GM21717 (cell line): Measurements from ENCODE around the gene DOK7.
"Not testable (repeated sequence)": the region's sequence is repeated elsewhere in the genome, so short reads cannot be mapped to it uniquely, and the experiment has no call there.

Source experiments
- ATAC-seq: cut with Tn5 transposase; IDR thresholded peaks from one replicate; pipeline ENCODE4 v1.9.1; 2021; ENCODE audit warnings: mild to moderate bottlenecking, moderate library complexity; ENCODE audit not compliant: unreplicated experiment

The DOK7 gene

GRCh38 chr4:3442460-3442958 lies 20.6 kb upstream of the DOK7 start:
- ATAC-seq, result no peak

DNA sequence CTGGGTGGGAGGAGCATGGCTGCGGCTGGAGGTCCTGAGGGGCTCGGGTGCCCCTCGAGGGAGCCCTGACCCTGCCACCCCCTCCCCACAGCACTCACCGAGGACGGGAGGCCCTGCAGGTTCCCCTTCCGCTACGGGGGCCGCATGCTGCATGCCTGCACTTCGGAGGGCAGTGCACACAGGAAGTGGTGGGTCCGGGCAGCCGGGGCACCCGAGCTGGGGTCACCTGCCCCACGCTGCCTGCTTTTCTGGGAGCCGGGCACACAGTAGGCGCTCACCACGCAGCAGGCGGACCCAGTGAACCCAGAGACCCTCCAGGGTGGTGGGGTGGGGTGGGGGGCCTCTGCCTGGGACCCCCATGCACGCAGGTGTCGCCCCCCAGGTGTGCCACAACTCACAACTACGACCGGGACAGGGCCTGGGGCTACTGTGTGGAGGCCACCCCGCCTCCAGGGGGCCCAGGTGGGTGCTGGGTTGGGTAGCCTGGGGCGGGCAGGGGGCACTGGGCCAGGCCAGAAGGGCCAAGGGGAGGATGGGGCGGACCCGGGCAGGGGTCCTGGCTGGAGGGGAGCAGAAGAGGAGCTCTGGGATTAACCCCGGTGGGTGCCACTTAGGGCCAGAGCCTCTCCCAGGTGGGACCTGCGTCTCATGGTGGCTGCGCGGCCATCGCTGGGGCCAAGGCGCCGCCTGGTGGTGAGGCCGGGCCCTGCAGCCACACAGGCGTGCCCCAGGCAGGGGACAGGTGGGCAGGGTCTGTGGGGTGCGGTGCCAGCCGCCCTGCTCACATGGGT lies 20.0 kb upstream of the DOK7 start:
- ATAC-seq, result no peak

DNA sequence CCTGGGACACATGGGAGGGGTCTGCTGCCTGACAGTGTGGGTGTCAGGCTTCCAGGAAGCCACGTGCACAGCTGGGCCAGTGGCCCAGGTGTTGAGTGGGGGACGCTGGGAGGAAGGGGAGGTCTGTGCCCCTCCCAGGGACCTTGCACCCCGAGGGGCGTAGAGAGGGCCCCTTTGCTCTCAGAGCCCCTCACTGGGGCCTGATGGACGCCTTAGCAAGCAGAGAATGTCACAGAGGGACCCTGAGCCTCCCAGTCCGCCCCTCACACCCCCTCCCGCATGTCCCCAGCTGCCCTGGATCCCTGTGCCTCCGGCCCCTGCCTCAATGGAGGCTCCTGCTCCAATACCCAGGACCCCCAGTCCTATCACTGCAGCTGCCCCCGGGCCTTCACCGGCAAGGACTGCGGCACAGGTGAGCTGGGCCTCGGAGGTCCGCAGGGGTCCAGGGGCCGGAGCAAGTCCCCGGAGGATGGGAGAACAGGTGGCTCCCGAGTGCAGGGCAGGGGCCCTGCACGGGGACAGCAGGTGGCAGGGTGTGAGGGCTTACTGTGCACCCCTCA lies 19.3 kb upstream of the DOK7 start:
- ATAC-seq, result no peak

GRCh38 chr4:3444351-3445110 lies 18.6 kb upstream of the DOK7 start:
- no peak for ATAC-seq

GRCh38 chr4:3445111-3445820 lies 17.8 kb upstream of the DOK7 start:
- no peak for ATAC-seq

- ATAC-seq, result no peak
Observed at GRCh38 chr4:3445829-3446545, 17.1 kb upstream of the DOK7 start.

GRCh38 chr4:3446631-3447320 lies 16.3 kb upstream of the DOK7 start:
- no peak for ATAC-seq

DNA sequence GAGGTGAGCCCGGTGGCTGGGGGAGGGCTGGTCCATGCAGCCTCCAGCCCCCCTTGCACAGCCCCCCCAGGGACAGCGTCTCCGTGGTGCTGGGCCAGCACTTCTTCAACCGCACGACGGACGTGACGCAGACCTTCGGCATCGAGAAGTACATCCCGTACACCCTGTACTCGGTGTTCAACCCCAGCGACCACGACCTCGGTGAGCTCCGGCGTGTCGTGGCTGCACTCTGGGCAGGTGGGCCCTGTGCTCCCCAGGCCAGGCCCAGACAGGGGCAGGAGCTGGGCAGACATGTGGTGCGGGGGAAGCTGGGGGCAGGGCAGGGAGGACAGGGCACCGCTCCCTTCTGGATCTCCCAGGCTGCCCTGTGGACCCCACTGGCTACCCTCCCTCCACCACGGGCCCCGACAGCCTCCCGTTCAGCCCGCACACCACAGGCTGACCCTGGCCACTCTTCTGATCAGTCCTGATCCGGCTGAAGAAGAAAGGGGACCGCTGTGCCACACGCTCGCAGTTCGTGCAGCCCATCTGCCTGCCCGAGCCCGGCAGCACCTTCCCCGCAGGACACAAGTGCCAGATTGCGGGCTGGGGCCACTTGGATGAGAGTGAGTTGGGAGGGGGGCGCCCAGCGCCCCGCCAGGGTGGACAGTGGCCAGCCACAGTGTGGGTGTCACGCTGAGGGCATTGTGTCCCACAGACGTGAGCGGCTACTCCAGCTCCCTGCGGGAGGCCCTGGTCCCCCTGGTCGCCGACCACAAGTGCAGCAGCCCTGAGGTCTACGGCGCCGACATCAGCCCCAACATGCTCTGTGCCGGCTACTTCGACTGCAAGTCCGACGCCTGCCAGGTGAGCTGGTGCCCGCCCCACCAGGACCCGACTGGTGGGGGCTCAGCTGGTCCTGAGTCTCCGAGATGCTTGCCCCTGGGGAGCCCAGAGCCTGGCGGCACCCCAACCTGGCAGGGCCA lies 15.4 kb upstream of the DOK7 start:
- ATAC-seq, result no peak

GRCh38 chr4:3449047-3449573 lies 14.0 kb upstream of the DOK7 start:
- ATAC-seq, result no peak

DNA sequence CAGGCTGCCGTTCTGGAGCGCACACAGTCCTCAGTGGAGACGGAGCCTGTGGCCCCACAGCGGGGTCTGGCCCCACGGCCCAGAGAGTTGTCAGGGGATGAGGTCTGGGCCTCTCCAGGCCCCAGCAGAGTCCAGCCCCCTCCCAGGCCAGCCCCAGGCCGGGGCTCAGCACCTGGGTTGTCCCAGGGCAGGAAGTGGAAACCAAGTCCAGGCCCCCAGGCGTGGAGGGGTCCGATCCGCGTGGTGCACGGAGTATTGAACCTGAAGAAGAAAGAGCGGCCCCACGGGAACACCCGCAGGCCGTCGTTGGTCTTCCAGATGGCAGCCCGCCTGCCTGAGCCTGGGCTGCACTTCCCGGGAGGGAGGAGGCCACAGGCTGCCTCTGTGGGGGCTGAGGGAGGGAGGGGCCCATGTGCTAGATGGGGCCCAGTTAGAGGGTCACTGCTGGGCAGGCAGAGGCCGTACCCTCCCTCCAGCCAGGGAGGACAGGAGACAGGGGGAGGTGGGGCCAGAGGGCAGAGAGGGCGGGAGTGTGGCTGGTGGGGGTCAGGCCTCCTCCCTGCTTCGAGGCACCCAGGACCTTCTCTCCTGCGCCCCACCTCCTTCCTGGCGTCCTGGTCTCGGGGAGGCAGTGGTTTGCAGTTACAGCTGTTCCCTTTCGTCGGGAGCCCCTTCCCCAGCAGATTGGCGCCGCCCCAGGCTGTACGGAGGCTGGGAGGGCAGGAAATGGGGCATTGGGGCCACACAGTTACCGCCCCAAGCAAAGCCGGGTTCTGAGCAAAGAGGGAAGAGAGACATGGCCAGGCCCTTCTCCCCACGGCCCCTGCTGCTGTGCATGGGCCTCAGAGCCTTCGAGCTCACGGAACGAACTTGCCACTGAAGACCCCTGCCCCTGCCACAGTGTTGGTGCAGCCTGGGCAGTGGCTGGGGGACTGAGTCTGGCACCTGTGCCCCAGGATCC lies 13.3 kb upstream of the DOK7 start:
- ATAC-seq, result no peak

- ATAC-seq, result no peak
Observed at GRCh38 chr4:3450643-3451042, 12.5 kb upstream of the DOK7 start.

DNA sequence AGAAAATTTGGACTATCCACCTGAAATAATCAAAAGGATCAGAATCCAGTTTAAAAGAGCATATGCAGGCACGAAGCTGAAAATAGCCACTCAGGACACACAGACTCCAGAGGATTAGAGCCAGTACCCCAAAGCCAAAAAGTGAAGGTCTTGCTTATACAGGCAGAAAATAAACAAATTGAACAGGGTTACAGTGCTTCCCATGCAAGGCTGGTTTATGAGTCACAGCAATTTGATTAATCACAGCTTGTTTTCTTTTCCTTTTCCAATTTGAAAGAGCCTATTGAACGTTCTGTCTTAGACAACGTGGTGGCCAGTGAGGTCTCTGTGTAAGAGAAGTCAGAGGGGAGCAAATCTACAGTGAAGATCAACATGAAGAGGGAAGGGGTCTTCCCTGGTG lies 11.2 kb upstream of the DOK7 start:
- no peak for ATAC-seq

GRCh38 chr4:3452376-3452775 lies 10.7 kb upstream of the DOK7 start:
- ATAC-seq, result no peak

DNA sequence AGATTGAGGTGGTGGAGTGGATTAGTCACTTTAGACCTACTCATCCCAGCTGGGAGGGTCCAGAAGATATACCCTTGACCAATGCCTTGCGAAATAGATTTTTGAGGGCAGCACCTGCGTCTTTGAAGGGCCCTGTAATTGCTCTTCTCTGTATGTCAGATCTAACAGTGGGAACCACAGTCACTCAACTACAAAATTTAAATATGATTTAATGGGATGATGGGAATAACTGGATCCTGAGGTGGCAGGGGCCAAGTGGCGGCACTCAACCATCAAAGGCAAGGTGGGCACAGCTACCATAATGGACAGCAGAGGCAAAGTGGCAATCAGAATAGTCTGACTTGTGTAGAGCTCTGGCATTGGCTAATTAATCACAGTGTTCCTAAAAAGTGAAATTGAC lies 7.5 kb upstream of the DOK7 start:
- ATAC-seq, result not testable (repeated sequence)

- ATAC-seq, result no peak
Observed at GRCh38 chr4:3458371-3458770, 4.7 kb upstream of the DOK7 start.

DNA sequence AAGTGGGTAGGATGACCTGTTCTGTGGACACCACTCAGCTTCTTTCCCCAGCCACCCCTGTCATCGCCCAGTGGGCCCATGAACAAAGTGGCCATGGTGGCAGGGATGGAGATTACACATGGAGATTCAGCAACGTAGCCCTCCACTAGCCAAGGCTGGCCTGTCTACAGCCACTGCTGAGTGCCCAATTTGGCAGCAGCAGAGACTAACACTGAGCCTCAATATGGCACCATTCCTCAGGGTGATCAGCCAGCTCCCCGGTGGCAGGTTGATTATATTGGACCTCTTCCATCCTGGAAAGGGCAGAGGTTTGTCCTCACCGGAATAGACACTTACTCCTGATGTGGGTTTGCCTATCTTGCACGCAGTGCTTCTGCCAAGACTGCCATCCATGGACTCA lies 4.0 kb upstream of the DOK7 start:
- ATAC-seq, result not testable (repeated sequence)

GRCh38 chr4:3460926-3461325 lies 2.2 kb upstream of the DOK7 start:
- no peak for ATAC-seq
